HT1080 (cell line): ENCODE data around the gene DCST2. TPM values are rescaled to one million over a fixed set of nuclear protein-coding genes. Genes with fewer than 3 reads are reported as not detected.
A peak's percentile ranks its signal among the peaks of the same experiment; 100 is the strongest.

Experiments
- DNase-seq: peaks from one replicate; pipeline ENCODE4 v3.0.0-alpha.2; 2015; ENCODE audit warnings: low read depth
- total RNA-seq: library from RNA; depleted of rRNA; stranded (reverse); fragments of >200 nt; shearing (Covaris generic); gene quantifications from 2 replicates; pipeline ENCODE4 v1.2.3, GENCODE V29; 2014

The DCST2 gene
- total RNA-seq, 1 experiment from 2014 or later, result 0.03 TPM

DNA sequence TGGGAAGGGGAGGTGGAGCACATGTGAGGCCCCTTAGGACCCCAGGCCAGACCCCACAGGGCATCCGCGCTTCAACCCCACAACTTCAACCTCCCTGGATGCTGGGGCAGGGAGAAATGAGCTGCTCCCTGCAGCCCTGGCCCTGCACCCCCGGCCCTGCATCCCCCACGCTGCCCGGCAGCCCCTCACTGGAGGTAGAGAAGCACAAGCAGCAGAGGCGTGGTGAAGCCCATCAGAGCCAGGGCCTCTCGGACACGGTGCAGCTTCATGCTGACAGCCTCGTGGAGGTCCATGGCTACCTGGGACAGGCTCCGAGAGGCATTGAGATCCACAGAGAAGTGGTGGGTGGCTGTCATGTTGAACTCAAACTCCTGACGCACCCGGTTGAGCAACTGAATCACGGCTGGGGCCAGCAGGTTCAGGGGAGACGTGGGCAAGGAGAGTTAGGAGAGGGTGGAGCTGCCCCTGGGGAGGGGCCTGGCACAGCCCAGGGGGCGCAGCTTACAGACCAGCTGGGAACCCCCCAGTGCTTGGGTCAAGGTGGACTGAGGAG, 3.3 kb downstream of the DCST2 start:
- DNase-seq, result no peak

DNA sequence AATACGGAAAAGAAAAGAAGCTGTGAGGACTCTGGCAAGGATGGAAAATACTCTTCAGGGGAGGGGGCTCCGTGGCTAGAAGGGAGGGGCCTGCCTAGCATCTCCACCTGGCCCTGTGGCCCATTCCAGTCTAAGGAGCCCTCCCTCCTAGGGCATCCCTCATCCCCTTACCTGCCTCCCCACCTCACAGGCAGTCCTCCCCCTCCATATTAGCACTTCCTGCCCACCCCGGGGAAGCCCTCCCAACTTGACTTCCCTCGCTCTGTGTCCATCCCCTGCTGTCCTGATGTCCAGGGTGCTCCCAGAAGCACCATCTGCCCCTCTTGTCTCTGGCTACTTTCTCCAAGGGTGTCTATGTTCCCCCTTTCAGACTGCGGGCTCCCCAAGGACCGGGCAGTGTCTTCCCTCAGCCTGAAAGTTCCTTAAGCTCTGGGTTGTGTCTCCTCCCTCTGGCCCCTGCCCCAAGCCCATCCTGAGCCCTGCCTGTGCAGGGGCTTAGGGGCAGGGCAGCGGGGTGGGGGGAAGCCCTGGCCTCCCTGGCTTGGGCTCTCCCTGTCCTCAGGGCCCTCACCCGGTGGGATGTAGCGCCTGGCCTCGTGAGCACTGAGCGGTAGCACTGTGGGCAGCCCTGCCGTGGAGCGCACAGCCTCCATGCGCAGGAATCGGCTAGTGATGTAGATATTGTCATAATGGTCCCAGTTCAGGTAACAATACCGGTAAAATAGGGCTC, 3.9 kb downstream of the DCST2 start:
- no peak for DNase-seq

DNA sequence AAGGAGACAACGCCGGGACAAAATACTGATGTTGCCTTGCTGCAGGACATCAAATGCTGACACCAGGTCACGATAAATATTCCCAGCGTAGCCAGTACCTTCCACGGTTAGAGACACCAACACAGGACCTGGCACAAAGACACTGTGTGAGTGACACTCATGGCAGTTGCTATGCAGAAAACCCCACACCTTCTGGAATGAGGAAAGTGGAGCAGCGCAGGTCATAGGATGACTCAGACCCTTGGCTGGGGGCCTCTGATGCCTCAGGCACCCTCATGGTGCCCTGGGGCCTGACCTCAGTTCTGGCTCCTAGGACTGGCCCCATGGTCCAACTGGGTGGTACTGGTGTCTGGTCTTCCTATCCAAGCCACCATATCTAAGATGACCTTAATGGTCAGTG, 7.0 kb downstream of the DCST2 start:
- DNase-seq, result peak; percentile 52

DNA sequence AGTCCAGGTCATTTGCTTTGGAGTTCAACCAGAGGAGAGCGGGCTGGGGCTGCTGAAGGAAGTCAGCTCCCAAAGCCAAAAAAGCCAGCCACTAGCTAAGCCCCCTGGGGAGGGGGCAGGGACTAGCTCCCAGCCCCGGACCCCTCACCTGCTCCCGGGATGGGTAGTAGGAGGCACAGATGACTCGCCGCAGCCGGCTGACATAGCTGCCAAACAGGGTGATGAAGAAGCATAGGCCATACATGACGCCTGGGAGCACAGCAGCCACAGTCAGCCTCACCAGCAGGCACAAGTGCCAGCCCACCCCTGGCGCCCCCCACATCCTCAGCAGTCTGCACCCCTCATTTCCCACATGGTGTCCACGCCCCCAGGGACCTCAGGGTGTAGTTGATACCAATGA, 7.4 kb downstream of the DCST2 start:
- no peak for DNase-seq

DNA sequence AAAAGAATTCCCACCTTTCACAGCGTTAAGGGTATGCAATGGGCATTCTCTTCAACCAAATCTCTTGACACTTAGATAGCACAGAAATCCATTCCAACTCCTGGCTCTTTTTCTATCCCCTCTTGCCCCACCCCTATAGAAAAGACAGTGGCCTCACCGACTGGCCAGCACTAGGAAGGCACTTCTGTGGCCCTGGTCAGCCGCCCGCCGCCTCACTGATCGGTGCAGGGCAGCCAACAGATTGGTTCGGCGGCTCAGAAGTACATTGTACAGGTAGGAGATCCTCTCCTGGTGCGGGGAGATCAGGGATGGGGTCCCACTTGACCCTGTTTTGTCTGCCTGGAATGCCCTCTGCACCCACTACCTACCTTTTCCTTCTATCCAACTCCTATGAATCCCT, 9.3 kb downstream of the DCST2 start:
- no peak for DNase-seq

DNA sequence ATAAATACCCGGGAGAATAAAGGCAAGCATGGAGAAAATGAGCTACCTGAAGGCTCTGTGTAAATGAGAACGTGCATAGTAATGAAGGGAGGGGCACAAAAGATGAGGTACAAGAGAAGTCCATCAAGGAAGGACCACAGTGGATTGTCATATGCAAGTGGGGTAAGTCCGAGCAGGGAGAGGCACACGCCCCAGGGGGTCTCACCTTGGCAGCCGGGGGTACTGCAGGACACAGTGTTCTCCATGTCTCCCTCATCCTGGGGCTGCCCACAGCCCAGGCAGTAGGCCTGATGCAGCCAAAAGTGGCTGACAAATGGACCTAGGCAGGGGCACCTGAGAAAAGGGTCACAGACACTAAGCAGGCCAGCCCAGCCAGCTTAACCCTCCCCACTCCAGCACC, 10.0 kb downstream of the DCST2 start:
- no peak for DNase-seq

DNA sequence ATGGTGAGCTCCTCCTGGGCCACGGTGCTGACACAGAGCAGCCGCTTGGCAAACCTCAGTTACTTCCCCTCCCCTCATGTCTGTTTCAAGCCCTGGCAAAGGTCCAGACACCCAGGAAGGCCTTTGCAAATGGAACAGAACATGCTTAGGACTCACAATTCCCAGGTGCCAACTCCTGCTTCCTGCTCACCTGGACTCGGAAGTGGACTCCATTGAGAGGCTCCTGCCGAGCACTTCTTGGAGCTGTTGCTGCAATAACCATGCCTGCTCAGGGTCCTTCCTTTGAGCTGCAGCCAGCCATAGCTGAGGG, 10.7 kb downstream of the DCST2 start:
- DNase-seq, result no peak

DNA sequence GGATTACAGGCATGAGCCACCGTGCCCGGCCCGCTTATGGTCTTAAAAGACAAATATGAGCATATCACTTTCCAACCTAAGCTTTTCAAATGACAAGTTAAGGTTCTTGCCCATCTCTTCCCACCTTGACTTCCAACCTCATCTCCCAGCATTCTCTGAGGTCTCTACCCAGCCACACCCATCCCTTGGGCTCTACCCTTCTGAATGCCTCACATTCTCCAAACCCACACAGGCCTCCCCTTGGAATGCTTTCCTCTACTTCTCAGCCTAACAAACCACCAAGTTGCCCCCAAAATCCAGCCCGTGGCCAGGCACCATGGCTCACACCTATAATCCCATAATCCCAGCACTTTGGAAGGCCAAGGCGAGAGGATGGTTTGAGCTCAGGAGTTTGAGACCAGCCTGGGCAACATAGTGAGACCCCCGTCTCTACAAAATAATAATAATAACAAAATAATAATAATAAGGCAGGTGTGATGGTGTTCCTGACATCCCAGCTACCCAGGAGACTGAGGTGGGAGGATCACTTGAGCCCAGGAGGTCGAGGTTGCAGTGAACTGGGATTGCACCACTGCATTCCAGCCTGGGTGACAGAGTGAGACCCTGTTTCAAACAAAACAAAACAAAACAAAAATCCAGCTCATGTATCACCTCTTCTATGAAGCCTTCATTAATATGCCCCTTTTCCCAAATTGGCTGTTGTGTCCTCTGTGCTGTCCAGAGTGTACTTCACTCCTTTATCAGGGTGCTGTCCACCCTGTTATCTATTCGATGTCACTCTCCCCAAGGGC, 11.2 kb downstream of the DCST2 start:
- DNase-seq, result no peak

DNA sequence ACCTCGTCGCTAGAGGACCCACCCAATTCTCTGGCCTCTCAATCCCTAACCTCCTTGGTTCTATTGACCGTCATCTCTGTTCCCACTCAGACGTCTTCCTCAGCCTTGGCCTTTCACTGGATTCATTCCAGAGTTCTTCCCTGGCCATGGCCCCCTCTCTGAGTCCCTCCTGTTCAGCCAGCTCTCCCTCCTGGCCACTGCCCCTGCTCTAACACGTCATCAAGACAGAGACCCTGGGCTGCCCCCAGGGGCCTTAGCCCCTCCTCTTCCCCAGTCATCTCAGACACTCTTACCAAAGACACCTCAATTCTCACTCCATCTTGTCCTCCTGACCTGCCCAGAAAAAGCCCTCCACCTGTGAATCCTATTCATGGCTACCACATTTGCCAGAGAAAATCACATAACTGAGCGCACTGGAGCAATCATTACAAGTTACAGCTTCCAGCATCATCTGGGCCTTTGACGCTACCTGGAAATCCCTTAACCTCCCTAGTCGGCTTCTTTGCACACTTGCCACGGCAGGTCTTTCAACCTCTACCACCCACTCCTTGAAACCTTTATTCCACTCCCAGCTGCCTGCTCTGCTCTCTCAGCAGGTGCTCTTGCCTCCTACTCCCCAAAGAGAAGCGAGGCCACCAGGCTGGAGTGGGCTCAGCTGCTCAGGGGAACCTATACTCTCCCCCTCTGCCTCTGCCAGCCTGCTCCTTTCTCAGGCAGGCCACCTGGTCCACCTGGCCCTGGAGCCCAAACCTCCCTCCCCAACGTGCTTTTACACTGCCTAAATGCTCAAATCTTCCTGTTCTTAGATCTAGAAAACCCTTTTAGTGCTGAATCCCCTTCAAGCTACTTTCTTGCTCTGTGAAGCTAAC, 14.0 kb downstream of the DCST2 start:
- no peak for DNase-seq

DNA sequence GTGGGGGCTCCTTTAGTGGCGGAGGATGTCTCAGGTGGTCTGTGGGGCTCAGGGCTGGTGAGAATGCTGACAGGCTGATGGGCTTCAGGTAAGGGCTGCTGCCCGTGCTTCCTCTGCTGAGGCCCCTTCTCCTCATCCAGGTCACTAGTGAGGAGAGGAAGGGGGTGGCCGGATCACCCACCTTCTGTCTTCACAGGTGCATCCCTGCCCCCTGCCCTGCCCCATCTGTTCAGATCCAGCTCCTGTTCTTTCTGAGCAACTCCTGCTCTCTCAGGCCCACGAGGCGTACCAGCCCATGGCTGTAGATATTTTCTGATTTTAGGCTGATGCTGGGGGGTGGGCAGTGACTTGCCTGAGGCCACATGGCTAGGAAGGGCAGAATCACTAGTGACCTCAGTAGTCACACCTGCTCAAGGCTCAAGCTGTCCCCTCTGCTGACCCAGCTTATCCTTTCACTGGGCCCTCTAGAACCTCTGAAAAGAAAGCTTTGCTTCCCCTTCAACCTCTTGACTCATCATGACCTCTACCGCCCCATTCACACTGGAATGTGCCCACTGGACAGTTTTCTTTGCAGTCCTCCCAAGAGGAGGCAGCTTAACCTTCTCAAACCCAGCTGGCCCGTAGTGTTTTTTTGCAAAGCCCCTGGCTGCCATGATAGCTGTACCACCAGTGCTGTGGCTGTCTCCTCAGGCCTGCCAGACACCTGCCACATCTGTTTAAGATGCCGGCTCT, 14.8 kb downstream of the DCST2 start:
- no peak for DNase-seq

DNA sequence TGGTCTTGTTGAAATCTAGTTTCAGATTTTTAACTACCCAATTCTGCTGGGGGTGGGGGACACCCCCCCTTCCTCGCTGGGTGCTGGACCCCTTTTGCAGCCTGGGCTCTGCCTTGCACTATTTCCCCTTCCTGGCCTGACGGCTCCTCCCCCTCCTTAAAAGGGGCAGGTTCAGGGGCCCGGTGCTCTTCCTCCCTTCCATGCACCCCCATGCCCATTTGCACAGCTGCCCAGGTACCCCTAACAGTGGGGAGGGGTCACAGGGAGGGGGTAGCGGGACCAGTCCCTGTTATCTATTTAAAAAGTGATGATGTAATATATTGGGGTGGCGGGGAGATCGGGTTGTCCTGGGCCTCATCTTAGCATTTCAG, 15.7 kb downstream of the DCST2 start:
- no peak for DNase-seq

DNA sequence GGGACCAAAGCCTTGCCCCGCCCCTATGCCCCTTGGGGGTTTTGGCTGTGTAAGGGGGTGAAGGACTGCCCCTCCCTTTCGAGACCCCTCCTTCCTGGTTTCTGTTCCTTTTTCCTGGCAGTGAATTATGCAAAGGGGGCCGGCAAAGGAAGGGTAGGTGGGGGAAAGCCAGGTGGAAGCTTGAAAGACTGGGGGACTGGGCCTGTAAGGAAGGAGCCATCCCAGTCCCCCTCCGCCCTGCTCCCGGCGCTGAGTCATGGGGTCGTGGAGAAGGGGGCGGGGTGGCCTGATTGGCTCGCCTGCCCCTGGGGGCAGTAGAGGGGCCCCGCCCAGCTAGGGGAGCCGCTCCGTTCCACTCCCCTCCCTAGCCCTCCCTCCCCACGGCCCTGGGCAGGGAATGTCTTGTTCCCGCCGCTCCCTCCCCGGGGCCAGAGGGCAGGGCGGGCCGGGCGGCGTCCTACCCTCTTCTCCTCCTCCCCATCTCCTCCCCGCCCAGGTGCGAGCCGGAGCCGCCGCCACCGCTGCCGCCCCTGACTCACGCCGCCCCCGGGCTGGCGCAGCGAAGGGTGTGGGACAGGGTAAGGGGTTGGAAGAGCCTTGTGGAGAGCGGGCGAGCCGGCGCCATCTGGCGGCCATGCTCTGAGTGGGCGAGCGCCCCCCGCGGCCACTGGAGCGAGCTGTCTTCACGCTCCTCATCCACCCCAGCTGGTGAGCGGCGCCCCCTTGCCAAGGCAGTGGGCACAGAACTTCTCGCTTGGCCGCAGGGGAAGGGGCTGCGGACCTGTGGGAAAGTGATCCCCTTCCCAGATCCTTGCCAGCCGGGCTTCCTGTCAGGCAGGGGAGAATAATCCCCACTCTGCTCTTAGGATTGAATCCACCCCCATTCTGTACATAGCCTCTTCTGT, 16.3 kb downstream of the DCST2 start:
- DNase-seq, result peak; percentile 97

DNA sequence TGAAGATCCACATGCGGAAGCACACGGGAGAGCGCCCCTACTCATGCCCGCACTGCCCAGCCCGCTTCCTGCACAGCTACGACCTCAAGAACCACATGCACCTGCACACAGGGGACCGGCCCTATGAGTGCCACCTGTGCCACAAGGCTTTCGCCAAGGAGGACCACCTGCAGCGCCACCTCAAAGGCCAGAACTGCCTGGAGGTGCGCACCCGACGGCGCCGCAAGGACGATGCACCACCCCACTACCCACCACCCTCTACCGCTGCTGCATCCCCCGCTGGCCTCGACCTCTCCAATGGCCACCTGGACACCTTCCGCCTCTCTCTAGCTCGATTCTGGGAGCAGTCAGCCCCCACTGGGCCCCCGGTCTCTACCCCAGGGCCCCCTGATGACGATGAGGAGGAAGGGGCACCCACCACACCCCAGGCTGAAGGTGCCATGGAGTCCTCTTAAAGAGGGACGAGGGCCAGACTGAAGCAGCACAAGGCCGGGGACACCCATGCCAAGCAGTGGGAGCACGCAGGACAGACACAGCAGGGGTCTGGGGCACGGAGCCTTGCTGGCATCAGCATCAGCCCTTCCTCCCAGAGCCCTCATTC, 17.2 kb downstream of the DCST2 start:
- DNase-seq, result no peak

DNA sequence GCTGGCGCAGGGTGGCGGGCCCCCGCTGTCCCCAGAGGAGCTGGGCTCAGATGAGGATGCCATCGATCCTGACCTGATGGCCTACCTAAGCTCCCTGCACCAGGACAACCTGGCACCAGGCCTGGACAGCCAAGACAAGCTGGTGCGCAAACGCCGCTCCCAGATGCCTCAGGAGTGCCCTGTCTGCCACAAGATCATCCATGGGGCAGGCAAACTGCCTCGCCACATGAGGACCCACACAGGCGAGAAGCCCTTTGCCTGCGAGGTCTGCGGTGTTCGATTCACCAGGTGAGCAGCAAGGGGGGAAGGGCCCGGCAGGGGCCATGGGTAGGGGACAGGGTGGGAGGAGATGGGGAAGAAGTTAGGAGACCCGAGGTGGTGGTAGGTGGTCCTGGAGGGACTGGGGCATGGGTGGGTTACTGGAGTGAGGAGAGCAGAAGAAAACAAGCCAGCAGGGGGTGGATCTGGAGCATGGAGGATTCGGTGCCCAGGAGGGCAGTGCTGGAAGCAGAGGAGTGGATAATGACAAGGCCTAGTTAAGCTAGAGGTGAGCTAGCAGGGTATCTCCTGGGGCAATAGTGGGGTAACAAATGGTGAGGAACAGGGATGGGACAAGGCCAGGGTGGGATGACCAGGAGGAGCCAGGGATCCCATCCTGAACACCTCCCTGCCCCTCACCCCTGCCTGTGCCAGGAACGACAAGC, 17.9 kb downstream of the DCST2 start:
- DNase-seq, result no peak

DNA sequence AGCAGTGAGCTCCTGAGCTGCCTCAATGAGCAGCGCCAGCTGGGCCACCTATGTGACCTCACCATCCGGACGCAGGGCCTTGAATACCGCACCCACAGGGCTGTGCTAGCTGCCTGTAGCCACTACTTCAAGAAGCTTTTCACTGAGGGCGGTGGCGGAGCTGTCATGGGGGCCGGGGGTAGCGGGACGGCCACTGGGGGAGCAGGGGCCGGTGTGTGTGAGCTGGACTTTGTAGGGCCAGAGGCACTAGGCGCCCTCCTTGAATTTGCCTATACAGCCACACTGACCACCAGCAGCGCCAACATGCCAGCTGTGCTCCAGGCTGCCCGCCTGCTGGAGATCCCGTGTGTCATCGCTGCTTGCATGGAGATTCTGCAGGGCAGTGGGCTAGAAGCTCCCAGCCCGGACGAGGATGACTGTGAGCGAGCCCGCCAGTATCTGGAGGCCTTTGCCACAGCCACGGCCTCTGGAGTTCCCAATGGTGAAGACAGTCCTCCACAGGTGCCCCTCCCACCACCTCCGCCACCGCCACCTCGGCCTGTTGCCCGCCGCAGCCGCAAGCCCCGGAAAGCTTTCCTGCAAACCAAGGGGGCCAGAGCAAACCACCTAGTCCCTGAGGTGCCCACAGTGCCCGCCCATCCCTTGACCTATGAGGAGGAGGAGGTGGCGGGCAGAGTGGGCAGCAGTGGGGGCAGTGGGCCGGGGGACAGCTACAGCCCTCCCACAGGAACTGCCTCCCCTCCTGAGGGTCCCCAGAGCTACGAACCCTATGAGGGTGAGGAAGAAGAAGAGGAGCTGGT, 18.7 kb downstream of the DCST2 start:
- DNase-seq, result no peak

DNA sequence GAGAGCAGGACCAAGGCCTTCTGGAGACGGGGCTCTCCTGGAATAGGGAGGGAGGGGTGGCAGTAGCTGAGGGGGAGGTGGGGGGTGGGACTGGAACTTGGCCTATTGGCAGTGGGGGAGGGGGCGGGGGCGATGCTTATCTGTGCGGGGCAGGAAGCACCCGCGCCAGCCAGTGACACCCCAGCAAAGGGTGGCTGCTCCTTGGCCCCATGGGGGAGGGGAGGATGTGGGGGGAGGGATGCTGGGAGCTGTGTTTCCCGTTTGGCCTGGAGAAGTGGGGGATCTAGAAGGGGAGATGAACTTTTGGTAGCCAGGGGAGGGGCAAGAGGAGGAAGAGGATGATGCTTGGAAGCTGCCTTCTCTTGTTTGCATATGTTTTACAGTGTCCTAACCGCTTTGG, 19.9 kb downstream of the DCST2 start:
- DNase-seq, result no peak

DNA sequence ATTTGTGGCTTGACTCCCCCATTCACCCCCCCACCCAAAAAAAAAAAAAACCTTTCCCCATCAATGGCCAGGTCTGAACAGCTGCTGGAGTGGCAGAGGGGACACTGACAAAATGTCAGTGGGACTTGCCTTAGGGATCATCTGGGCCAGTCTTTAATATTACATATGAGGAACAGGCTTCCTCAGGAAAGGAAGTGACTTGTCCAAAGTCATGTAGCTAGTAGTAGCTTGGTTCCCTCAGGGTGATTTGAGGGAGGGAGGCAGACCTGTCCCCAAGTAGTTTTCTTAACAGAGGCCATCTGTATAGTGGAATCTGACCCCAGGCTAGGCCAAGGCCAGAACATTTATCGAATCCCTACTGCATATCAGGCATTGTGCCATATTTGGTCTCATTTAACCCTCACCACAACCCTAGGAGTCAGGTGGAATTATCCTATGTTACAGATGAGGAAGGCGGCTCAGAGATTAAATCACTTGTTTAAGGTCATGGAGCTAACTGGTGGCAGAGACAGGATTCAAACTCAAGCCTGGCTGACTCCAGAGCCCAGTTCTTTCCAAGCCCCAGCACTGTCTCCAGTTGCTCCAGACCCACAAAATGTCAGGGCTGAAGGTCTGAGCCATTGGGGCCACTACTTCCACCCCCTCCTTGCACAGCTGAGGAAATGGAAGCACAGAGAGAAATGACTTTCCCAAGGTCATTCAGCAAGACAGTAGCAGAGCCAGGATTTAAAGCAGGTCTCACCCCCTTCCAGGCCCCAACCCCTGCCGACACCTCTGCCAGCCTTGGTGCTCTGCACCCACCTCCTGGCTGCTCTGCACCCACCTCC, 20.6 kb downstream of the DCST2 start:
- DNase-seq, result no peak
